SKM-1 (cell line): ENCODE data around the gene GTF3C1.
"Not testable (repeated sequence)": the region's sequence is repeated elsewhere in the genome, so short reads cannot be mapped to it uniquely, and the experiment has no call there.

ENCODE experiments used
- DNase-seq: peaks from one replicate; lab custom pipeline; 2025; ENCODE audit not compliant: unreplicated experiment; lab: John Stamatoyannopoulos, UW

GTF3C1 gene

GRCh38 chr16:27448532-27449433 lies 100.9 kb downstream of the GTF3C1 start:
- no peak for DNase-seq

DNA sequence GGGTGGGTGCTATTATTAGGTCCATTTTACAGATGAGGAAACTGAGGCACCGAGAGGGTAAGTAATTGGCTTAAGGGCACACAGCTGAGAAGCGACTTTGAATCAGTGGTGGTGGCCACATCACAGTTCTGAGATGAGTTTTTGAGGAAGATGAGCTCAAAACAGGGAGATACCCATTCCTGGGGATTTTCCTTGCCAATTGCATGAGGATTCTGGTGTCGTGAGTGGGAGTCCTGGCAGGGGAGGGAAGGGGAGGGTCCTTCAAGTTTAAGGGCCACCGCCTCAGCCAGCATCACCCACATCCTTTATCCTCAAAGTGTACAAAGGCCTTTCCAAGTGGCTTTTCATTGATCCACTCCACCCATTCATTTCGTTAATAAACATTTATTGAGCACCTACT lies 102.4 kb downstream of the GTF3C1 start:
- no peak for DNase-seq

GRCh38 chr16:27446721-27447120 lies 103.0 kb downstream of the GTF3C1 start:
- no peak for DNase-seq

DNA sequence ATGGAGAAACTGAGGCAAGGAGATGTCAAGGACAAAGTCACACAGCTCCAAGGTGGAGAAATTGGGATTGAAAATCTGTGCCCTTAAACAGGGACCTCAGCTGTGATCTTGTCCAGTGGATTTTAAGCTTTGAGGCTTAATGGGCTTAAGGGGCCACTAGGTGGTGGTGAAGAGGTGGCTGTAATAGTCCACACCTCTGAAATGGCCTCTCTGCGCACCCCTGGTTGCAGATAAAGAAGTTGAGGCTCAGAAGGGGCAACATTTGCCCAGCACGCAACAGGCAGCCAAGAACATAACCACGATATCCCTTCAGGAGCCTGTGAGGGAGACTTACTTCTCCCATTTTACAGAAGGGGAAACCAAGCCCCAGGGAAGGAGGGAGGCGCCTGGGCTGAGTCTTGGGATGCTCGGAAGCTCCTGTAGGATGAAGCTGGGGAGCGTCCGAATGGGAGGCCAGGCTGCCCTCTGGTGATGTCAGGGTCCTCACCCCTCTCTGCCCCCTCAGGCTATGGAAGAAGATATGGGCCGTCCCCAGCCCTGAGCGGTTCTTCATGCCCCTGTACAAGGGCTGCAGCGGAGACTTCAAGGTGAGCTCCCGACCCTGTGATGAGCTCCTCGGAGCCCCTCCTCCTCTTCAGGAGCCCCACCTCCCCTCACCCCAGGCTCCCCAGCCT lies 104.1 kb downstream of the GTF3C1 start:
- DNase-seq, result no peak

- no peak for DNase-seq
Measured at GRCh38 chr16:27444470-27444869, 105.2 kb downstream of the GTF3C1 start.

GRCh38 chr16:27444015-27444414 lies 105.7 kb downstream of the GTF3C1 start:
- DNase-seq, result no peak

DNA sequence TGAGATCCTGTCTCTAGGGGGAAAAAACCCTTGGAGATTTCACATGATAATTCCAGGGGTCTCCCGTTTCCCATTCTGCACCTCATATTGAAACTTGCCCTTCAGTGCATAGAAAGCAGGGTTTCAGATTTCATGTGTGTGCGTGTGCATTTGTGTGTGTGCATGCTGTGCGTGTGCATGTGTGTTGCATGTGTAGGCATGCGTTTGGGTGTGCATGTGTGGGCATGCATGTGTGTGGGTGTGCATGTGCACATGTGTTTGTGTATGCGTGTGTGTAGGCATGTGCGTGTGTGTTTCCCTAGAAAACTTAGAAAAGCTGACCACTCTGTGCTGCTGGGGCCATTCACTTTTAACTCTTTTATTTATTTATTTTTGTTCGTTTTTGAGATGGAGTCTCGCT lies 107.7 kb downstream of the GTF3C1 start:
- no peak for DNase-seq

DNA sequence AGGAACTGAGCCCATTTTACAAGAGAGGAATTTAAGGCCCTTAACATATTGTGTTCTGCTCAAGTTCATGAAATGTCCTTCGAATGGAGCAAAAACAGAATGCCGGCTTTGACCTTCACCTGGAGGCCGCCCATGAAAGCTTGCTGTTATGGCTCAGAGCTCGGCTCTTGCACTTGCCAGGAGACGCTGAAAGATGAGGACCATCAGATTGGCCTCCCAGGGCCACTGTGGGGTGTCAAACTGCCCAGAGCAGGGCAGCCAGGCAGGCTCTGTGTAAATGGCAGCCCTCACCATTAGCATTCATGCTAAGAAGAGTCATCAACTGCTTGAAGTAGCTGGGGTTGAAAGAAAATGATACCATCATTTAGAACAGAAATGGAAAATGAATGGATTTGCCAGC lies 108.4 kb downstream of the GTF3C1 start:
- DNase-seq, result no peak

DNA sequence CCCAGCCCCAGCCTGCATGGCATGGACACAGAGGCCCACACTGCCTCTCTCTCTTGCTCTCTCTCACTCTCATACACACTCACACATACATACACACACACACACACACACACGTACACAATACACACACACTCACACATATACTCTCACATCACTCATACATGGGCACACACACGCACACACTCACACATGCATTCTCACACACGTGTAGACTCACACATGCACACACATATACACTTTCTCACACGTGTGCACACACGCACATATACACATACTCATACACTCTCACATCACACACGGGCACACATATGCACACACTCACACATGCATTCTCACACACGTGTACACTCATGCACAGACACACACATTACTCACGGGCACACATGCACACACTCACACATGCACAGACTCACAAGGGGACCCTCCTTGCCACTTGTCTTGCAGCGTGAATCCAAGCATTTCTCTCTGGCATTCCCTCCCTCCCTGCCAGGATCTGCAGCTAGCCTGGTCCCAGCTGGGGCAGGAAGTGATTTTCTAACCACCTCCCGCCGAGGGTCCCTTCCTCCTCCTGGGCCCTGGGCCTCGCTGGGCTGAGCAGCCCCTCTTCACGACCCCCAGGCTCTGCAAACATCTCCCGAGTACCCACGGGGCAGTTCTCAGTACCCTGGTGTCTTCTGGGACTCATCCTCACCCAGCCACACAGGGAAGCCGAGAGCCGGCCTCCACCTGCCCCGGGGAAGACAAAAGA lies 110.3 kb downstream of the GTF3C1 start:
- no peak for DNase-seq

DNA sequence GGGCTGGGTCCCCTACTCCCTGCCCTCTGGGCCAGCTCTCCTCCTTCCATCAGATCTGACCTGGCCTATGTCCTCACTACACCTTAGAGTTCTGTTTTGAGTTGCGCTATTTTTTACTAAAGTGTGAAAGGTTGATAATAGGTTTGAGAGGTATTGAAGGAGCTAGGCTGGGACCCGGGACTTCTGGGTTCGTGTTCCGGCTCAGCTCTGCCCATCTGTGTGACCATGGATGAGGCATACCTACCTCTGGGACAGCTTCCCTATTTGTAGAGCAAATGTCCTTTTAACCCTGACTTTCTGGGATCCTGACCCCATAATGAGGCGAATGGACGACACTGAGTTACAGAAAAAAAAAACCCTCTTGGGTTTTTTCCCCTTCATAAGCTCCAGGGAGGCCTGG lies 111.8 kb downstream of the GTF3C1 start:
- no peak for DNase-seq

DNA sequence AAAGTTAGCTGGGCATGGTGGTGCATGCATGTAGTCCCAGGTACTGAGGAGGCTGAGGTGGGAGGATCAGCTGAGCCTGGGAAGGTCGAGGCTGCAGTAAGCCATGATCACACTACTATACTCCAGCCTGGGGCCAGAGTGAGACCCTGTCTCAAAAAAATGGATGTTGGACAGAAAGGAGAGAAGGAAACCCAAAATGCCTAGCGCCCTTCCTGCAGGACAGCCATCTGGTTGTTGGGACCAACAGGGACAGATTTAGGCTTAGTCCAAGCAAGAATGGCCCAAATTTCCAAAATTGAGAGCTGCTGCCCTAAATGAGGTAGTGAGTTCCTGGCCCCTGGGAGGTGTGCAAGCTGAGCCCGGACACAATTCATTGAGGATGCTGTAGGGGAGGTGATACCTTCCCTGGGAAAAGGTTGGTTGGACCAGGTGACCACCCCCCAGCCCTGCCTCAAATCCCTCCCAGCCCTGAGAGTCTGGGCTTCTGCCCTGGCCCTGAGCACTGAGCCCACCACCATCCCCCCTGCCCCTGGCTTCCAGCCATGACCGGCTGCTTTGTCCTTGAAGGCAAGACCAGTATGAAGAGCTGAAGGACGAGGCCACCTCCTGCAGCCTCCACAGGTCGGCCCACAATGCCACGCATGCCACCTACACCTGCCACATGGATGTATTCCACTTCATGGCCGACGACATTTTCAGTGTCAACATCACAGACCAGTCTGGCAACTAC lies 112.6 kb downstream of the GTF3C1 start:
- no peak for DNase-seq

- DNase-seq, result no peak
Measured at GRCh38 chr16:27436065-27436464, 113.6 kb downstream of the GTF3C1 start.

DNA sequence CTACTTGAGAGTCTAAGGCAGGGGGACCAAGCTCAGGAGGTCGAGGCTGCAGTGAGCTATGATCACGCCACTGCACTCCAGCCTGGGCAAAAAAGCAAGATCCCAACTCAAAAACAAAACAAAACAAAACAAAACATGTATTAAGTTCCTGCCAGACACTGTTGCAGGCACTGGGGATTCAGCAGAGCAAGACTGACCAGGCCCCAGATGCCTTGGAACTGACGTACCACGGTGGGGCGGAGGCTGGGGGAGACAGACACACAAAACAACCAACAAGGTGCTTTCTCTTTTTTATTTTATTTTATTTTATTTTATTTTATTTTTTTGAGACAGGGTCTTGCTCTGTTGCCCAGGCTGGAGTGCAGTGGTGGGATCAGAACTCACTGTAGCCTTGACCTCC lies 114.6 kb downstream of the GTF3C1 start:
- not testable (repeated sequence) for DNase-seq

DNA sequence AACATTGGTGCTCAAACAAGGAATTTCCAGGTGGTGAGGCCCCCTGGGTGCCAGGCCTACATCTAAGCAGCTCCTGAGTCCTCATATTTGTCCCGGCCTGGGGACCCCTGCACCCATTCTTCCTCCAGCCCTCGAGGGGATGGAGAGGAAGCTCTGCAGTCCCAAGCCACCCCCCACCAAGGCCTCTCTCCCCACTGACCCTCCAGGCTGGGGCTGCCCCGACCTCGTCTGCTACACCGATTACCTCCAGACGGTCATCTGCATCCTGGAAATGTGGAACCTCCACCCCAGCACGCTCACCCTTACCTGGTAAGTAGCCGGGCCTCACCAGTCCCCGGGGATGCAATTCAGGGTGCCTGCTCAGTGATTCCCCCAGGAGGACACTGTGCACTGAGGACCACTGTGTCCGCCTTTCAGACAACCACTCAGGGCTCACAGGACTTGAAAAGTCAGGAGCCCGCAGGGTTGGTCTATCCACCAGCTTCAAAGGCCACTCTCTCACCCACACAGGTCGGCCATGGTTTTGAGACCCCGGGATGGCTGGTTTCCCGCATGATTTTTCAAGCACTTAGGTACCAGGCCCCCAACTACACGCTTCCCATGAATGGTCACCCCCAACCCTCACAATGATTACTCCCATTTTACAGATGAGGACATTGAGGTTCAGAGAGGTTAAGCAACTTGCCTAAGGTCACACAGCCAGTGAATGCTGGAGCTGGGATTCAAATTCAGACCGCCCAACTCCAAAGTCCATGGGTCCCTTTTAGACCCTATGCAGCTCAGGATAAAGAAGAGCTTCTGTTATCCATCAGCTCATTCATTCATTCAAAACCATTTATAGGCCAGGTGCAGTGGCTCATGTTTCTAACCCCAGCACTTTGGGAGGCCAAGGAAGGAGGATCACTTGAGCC lies 115.3 kb downstream of the GTF3C1 start:
- no peak for DNase-seq

DNA sequence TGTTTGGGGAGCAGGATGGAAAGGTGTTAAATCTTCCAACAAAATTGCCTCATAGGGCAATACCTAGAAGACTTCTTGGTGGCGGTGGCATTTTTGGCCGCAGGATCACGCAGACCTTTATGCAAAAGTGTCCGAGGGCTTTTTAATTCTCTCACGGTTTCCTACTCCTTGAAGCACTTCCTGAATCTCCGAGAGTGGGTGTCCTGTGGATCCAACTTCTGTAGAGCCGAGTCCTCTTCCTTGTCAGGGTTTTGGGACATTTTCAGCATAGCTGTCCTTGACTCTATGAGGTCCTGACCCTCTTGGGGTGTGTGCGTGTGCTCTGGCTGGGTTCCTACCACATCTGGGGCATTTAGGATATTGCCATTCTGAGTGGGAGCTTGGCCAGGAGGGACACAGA lies 116.1 kb downstream of the GTF3C1 start:
- DNase-seq, result no peak

DNA sequence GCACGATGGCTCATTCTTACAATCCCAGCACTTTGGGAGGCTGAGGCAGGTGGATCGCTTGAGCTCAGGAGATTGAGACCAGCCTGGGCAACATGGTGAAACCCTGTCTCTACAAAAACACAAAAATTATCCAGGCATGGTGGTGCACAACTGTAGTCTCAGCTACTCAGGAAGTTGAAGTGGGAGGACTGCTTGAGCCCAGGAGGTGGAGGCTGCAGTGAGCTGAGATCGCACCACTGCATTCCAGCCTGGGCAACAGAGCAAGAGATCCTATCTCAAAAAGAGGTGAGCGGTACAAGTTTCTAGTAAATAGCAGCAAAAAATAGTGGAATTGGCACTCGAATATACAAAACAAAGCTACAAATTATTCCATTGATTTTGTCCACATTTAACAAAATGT lies 116.5 kb downstream of the GTF3C1 start:
- DNase-seq, result not testable (repeated sequence)

GRCh38 chr16:27432558-27432957 lies 117.2 kb downstream of the GTF3C1 start:
- DNase-seq, result no peak

DNA sequence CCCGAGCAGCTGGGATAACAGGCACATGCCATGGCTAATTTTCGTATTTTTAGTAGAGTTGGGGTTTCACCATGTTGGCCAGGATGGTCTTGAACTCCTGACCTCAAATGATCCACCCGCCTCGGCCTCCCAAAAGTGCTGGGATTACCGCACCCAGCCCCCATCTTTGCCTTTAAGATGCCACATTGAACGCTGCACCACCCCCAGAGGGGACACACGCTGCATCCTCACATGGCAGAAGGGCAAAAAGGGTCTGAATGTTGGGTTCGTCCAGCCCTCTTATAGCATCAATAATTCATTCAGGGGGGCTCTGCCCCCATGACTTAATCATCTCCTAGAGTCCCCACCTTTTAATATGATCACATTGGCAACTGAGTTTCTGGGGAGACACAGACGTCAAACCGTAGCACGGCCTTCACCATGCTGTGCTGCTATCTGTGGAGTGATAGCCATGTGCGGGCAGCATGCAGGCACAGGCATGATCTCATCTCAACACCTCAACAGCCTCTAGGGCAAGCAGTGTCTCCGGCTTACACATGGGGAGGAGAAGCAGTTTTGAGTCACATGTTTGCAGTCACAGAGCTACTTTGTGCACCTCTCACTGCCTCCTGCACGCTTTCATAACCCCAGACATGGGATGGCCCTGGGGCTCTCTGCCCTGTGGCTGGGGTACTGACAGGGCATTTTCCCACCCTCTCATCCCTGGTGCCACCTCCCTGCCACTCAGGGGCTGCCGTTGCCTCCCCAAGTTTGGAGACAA lies 117.8 kb downstream of the GTF3C1 start:
- no peak for DNase-seq

- no peak for DNase-seq
Measured at GRCh38 chr16:27430923-27431484, 118.7 kb downstream of the GTF3C1 start.
